Measurements from ENCODE around the gene ATP6V0C. TPM values are rescaled to one million over a fixed set of nuclear protein-coding genes. Genes with fewer than 3 reads are reported as not detected.

The ATP6V0C gene
- total and polyA plus RNA-seq, 2 of the 13 experiments (the other 11 are each of a cell fraction or from before 2014, with no cell fraction given) = 10.4 to 20.1 TPM

GRCh38 chr16:2515180-2515851 is 1.6 kb downstream of the ATP6V0C start (continued):
- TF ChIP-seq, protein P1, sequence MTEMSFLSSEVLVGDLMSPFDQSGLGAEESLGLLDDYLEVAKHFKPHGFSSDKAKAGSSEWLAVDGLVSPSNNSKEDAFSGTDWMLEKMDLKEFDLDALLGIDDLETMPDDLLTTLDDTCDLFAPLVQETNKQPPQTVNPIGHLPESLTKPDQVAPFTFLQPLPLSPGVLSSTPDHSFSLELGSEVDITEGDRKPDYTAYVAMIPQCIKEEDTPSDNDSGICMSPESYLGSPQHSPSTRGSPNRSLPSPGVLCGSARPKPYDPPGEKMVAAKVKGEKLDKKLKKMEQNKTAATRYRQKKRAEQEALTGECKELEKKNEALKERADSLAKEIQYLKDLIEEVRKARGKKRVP (CRISPR knock-in tag; IDR thresholded peaks at IDR 0.05) = no peak
- TF ChIP-seq CSRNP2 (CRISPR knock-in tag; conservative IDR thresholded peaks at IDR 0.05; ENCODE audit: low read depth) = no peak
- no peak for TF ChIP-seq REPIN1 (CRISPR knock-in tag; IDR thresholded peaks at IDR 0.05; ENCODE audit: borderline replicate concordance, low read depth)
- TF ChIP-seq ZNF446 (CRISPR knock-in tag; IDR thresholded peaks at IDR 0.05) = 0 out of 2 replicates have a peak, but pooled peaks have one; percentile 30
- no peak for TF ChIP-seq ZMYM3 (CRISPR knock-in tag; IDR thresholded peaks at IDR 0.05)
- TF ChIP-seq ATRX (CRISPR knock-in tag; IDR thresholded peaks at IDR 0.05; ENCODE audit: borderline replicate concordance) = no peak
- no peak for TF ChIP-seq HDAC6 (IDR thresholded peaks at IDR 0.05; ENCODE audit: low read depth, low read length)
- TF ChIP-seq ZSCAN22 (CRISPR knock-in tag; IDR thresholded peaks at IDR 0.05) = no peak
- TF ChIP-seq, protein P2, sequence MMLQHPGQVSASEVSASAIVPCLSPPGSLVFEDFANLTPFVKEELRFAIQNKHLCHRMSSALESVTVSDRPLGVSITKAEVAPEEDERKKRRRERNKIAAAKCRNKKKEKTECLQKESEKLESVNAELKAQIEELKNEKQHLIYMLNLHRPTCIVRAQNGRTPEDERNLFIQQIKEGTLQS (CRISPR knock-in tag; IDR thresholded peaks at IDR 0.05) = no peak
- no peak for TF ChIP-seq RBAK (CRISPR knock-in tag; IDR thresholded peaks at IDR 0.05)
- TF ChIP-seq ZNF44 (CRISPR knock-in tag; IDR thresholded peaks at IDR 0.05) = no peak
- TF ChIP-seq HOXD1 (CRISPR knock-in tag; IDR thresholded peaks at IDR 0.05) = no peak
- TF ChIP-seq HNF4A (CRISPR knock-in tag; IDR thresholded peaks at IDR 0.05) = no peak
- TF ChIP-seq ZNF782 (CRISPR knock-in tag; IDR thresholded peaks at IDR 0.05; ENCODE audit: borderline replicate concordance) = no peak
- TF ChIP-seq SIN3A (IDR thresholded peaks at IDR 0.05; ENCODE audit: borderline replicate concordance, low read depth, low read length) = no peak
- no peak for TF ChIP-seq DMTF1 (CRISPR knock-in tag; IDR thresholded peaks at IDR 0.05)
- TF ChIP-seq MIER2 (CRISPR knock-in tag; IDR thresholded peaks at IDR 0.05) = no peak
- TF ChIP-seq MLXIP (CRISPR knock-in tag; IDR thresholded peaks at IDR 0.05; ENCODE audit: borderline replicate concordance) = no peak
- TF ChIP-seq, protein P3, sequence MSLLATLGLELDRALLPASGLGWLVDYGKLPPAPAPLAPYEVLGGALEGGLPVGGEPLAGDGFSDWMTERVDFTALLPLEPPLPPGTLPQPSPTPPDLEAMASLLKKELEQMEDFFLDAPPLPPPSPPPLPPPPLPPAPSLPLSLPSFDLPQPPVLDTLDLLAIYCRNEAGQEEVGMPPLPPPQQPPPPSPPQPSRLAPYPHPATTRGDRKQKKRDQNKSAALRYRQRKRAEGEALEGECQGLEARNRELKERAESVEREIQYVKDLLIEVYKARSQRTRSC (CRISPR knock-in tag; IDR thresholded peaks at IDR 0.05; ENCODE audit: low read depth) = no peak
- no peak for TF ChIP-seq SAFB2 (CRISPR knock-in tag; IDR thresholded peaks at IDR 0.05; ENCODE audit: borderline replicate concordance, low read depth)
- no peak for TF ChIP-seq ZBTB3 (CRISPR knock-in tag; IDR thresholded peaks at IDR 0.05; ENCODE audit: borderline replicate concordance, low read depth)
